Epithelial cell of proximal tubule (primary cell): Measurements from ENCODE around the gene FIBP. TPM values are rescaled to one million over a fixed set of nuclear protein-coding genes. Genes with fewer than 3 reads are reported as not detected.

Experiments used
- DNase-seq: peaks from one replicate; pipeline ENCODE4 v3.0.0-alpha.2; 2011; ENCODE audit warnings: low read depth
- H3K4me3 ChIP-seq: 2 replicates; pipeline ENCODE4 v1.5.1; 2011; ENCODE audit warnings: low read depth, mild to moderate bottlenecking, low read length
- CTCF ChIP-seq: conservative IDR thresholded peaks from 2 replicates; pipeline ENCODE4 v1.5.1; 2012; ENCODE audit warnings: low read depth, mild to moderate bottlenecking, low read length
- total RNA-seq: library from RNA; depleted of rRNA; stranded (reverse); fragments of >200 nt; gene quantifications from 2 replicates; pipeline ENCODE4 v1.2.3, GENCODE V29; 2015

The FIBP gene
- total RNA-seq, 1 donor from 2014 or later, result 85.3 TPM

GRCh38 chr11:65915101-65915820, 27.0 kb upstream of the FIBP start:
- TF ChIP-seq CTCF, result no peak
- DNase-seq, result no peak
- no peak overlapping the region for H3K4me3 ChIP-seq

- no peak overlapping the region for H3K4me3 ChIP-seq
- TF ChIP-seq CTCF, result no peak
These were observed 24.6 kb upstream of the FIBP start for GRCh38 chr11:65912845-65913244.

GRCh38 chr11:65911682-65912568, 23.7 kb upstream of the FIBP start:
- TF ChIP-seq CTCF, result peak; percentile 32
- no peak overlapping the region for H3K4me3 ChIP-seq
- no peak for DNase-seq

More at GRCh38 chr11:65912845-65913244, 24.6 kb upstream of the FIBP start:
- DNase-seq, result no peak

- TF ChIP-seq CTCF, result no peak
- no peak overlapping the region for H3K4me3 ChIP-seq
- DNase-seq, result no peak
These were observed 19.6 kb upstream of the FIBP start for GRCh38 chr11:65907878-65908277.

- TF ChIP-seq CTCF, result no peak
- no peak overlapping the region for H3K4me3 ChIP-seq
- no peak for DNase-seq
These were observed 18.3 kb upstream of the FIBP start for GRCh38 chr11:65906602-65907001.

GRCh38 chr11:65903715-65904114, 15.4 kb upstream of the FIBP start:
- H3K4me3 ChIP-seq, result no peak overlapping the region
- no peak for TF ChIP-seq CTCF
- DNase-seq, result no peak
